HAP-1 (cell line): ENCODE data around the gene GREM2.

Source experiments
- DNase-seq, 2 experiments: peaks; one replicate each; pipeline ENCODE4 v3.0.0-alpha.2; 2016 to 2020; ENCODE audit warnings: low spot score in 2 of 2
- H3K27me3 ChIP-seq: fragments of 250-450 bp; sonication (Bioruptor Pico); 2 replicates; pipeline ENCODE4 v1.5.1; 2020; ENCODE audit warnings: low read depth, mild to moderate bottlenecking, moderate library complexity
- H3K36me3 ChIP-seq: fragments of 250-450 bp; sonication (Bioruptor Pico); replicated peaks from 2 replicates; pipeline ENCODE4 v1.5.1; 2020; ENCODE audit warnings: mild to moderate bottlenecking
- H3K4me1 ChIP-seq: fragments of 250-450 bp; sonication (Bioruptor Pico); 2 replicates; pipeline ENCODE4 v1.5.1; 2020; ENCODE audit warnings: mild to moderate bottlenecking
- H3K4me3 ChIP-seq: fragments of 250-450 bp; sonication (Bioruptor Pico); 2 replicates; pipeline ENCODE4 v1.5.1; 2020; ENCODE audit warnings: mild to moderate bottlenecking, moderate library complexity
- H3K9me3 ChIP-seq: fragments of 250-450 bp; sonication (Bioruptor Pico); 2 replicates; pipeline ENCODE4 v1.5.1; 2020; ENCODE audit warnings: mild to moderate bottlenecking, moderate library complexity
- in situ Hi-C: fragments of 300-500 bp; cut with MboI; formaldehyde crosslinking; loops from 3 replicates; pipeline ENCODE4 v1.14.3; 2020; ENCODE audit warnings: low sequenced_read_pairs, inconsistent platforms, mixed read lengths

The GREM2 gene

GRCh38 chr1:240496356-240496755 lies 115.6 kb downstream of the GREM2 start:
- H3K36me3 ChIP-seq, result no peaks in the 10 kb centered on the region
- no peaks in the 10 kb centered on the region; the same call in 1 of the 2 replicates for H3K9me3 ChIP-seq
- H3K4me3 ChIP-seq, result no peak overlapping the region
- no peaks in the 10 kb centered on the region for H3K4me1 ChIP-seq
- DNase-seq, result no peak
- H3K27me3 ChIP-seq, result no peaks in the 10 kb centered on the region
- in situ Hi-C loops, result no loop called here

GRCh38 chr1:240495601-240496000 lies 116.4 kb downstream of the GREM2 start:
- in situ Hi-C loops, result no loop called here

GRCh38 chr1:240492832-240493440 lies 119.0 kb downstream of the GREM2 start:
- Histone ChIP-seq H3K27me3 (no peaks in the 10 kb centered on the region), H3K4me3 (no peak overlapping the region), H3K36me3 (no peaks in the 10 kb centered on the region), H3K4me1 (no peaks in the 10 kb centered on the region), H3K9me3 (no peaks in the 10 kb centered on the region; the same call in 1 of the 2 replicates)
- in situ Hi-C loops, result no loop called here
- no peak for DNase-seq

More at GRCh38 chr1:240495601-240496000, 116.4 kb downstream of the GREM2 start:
- no peaks in the 10 kb centered on the region; the same call in 1 of the 2 replicates for H3K9me3 ChIP-seq
- H3K4me3 ChIP-seq, result no peak overlapping the region
- H3K27me3 ChIP-seq, result no peaks in the 10 kb centered on the region
- DNase-seq, result no peak
- no peaks in the 10 kb centered on the region for H3K36me3 ChIP-seq
- no peaks in the 10 kb centered on the region for H3K4me1 ChIP-seq

- in situ Hi-C loops, result no loop called here
- no peak for DNase-seq
- no peaks in the 10 kb centered on the region for H3K9me3 ChIP-seq
- no peaks in the 10 kb centered on the region for H3K36me3 ChIP-seq
- no peak overlapping the region for H3K4me3 ChIP-seq
- H3K4me1 ChIP-seq, result no peaks in the 10 kb centered on the region
- H3K27me3 ChIP-seq, result no peaks in the 10 kb centered on the region
Observed at GRCh38 chr1:240491796-240492195, 120.2 kb downstream of the GREM2 start.

- Histone ChIP-seq H3K4me1 (no peaks in the 10 kb centered on the region), H3K27me3 (no peaks in the 10 kb centered on the region), H3K36me3 (no peaks in the 10 kb centered on the region), H3K4me3 (no peak overlapping the region), H3K9me3 (no peaks in the 10 kb centered on the region)
- no peak for DNase-seq
- in situ Hi-C loops, result no loop called here
Observed at GRCh38 chr1:240491156-240491555, 120.8 kb downstream of the GREM2 start.

GRCh38 chr1:240487493-240487892 lies 124.5 kb downstream of the GREM2 start:
- Histone ChIP-seq H3K36me3 (no peaks in the 10 kb centered on the region), H3K4me3 (no peak overlapping the region), H3K27me3 (no peaks in the 10 kb centered on the region), H3K9me3 (no peaks in the 10 kb centered on the region), H3K4me1 (no peaks in the 10 kb centered on the region)
- in situ Hi-C loops, result no loop called here
- no peak for DNase-seq

- Histone ChIP-seq H3K4me1 (no peaks in the 10 kb centered on the region), H3K27me3 (no peaks in the 10 kb centered on the region), H3K9me3 (no peaks in the 10 kb centered on the region), H3K36me3 (no peaks in the 10 kb centered on the region), H3K4me3 (no peak overlapping the region)
- no peak for DNase-seq
- in situ Hi-C loops, result no loop called here
Observed at GRCh38 chr1:240486611-240487010, 125.3 kb downstream of the GREM2 start.

GRCh38 chr1:240484804-240485443 lies 127.0 kb downstream of the GREM2 start:
- Histone ChIP-seq H3K4me1 (no peaks in the 10 kb centered on the region), H3K9me3 (no peaks in the 10 kb centered on the region), H3K36me3 (no peaks in the 10 kb centered on the region), H3K4me3 (no peak overlapping the region), H3K27me3 (no peaks in the 10 kb centered on the region)
- DNase-seq, result no peak
- in situ Hi-C loops, result no loop called here

- DNase-seq, result no peak
- in situ Hi-C loops, result no loop called here
- no peaks in the 10 kb centered on the region for H3K36me3 ChIP-seq
- H3K9me3 ChIP-seq, result no peaks in the 10 kb centered on the region
- no peaks in the 10 kb centered on the region for H3K27me3 ChIP-seq
- no peak overlapping the region for H3K4me3 ChIP-seq
- H3K4me1 ChIP-seq, result peaks cover 10% of the 10 kb centered on the region
Observed at GRCh38 chr1:240478536-240478935, 133.4 kb downstream of the GREM2 start.

GRCh38 chr1:240475832-240476231 lies 136.1 kb downstream of the GREM2 start:
- H3K4me3 ChIP-seq, result no peak overlapping the region
- no peaks in the 10 kb centered on the region for H3K27me3 ChIP-seq
- H3K9me3 ChIP-seq, result no peaks in the 10 kb centered on the region
- no peak for DNase-seq
- peaks cover 11% of the 10 kb centered on the region for H3K4me1 ChIP-seq
- in situ Hi-C loops, result no loop called here
- H3K36me3 ChIP-seq, result no peaks in the 10 kb centered on the region

GRCh38 chr1:240474133-240474614 lies 137.8 kb downstream of the GREM2 start:
- peak in 1 of 2 experiments; percentile 28 for DNase-seq
- Histone ChIP-seq H3K27me3 (no peaks in the 10 kb centered on the region), H3K9me3 (no peaks in the 10 kb centered on the region), H3K4me3 (no peak overlapping the region), H3K4me1 (peaks cover 11% of the 10 kb centered on the region), H3K36me3 (no peaks in the 10 kb centered on the region)
- in situ Hi-C loops, result no loop called here

GRCh38 chr1:240468656-240469055 lies 143.3 kb downstream of the GREM2 start:
- Histone ChIP-seq H3K27me3 (no peaks in the 10 kb centered on the region), H3K4me1 (peaks cover 2% of the 10 kb centered on the region), H3K4me3 (no peak overlapping the region), H3K36me3 (no peaks in the 10 kb centered on the region), H3K9me3 (no peaks in the 10 kb centered on the region)
- DNase-seq, result no peak
- in situ Hi-C loops, result no loop called here

- Histone ChIP-seq H3K9me3 (no peaks in the 10 kb centered on the region), H3K36me3 (no peaks in the 10 kb centered on the region)
- in situ Hi-C loops, result no loop called here
Observed at GRCh38 chr1:240467895-240468294, 144.1 kb downstream of the GREM2 start.

GRCh38 chr1:240466509-240466908 lies 145.4 kb downstream of the GREM2 start:
- H3K4me1 ChIP-seq, result no peaks in the 10 kb centered on the region; the same call in 1 of the 2 replicates
- in situ Hi-C loops, result no loop called here
- no peak for DNase-seq
- no peaks in the 10 kb centered on the region for H3K27me3 ChIP-seq
- no peaks in the 10 kb centered on the region for H3K36me3 ChIP-seq
- H3K9me3 ChIP-seq, result no peaks in the 10 kb centered on the region
- no peak overlapping the region for H3K4me3 ChIP-seq

More at GRCh38 chr1:240467895-240468294, 144.1 kb downstream of the GREM2 start:
- no peak for DNase-seq
- Histone ChIP-seq H3K4me1 (no peaks in the 10 kb centered on the region; the same call in 1 of the 2 replicates), H3K27me3 (no peaks in the 10 kb centered on the region), H3K4me3 (no peak overlapping the region)
